Measurements from ENCODE around the gene TDRD6.

TDRD6 gene

GRCh38 chr6:46653439-46654195 lies 34.1 kb upstream of the TDRD6 start:
- no peak for DNase-seq (ENCODE audit: insufficient read length, low spot score)
- no peak for TF ChIP-seq POLR2A (IDR thresholded peaks at IDR 0.05; ENCODE audit: low read depth, low read length)
- FAIRE-seq: no peak

GRCh38 chr6:46655803-46656202 lies 31.9 kb upstream of the TDRD6 start:
- no peak for TF ChIP-seq POLR2A (IDR thresholded peaks at IDR 0.05; ENCODE audit: low read depth, low read length)
- DNase-seq (ENCODE audit: insufficient read length, low spot score): no peak
- FAIRE-seq: no peak

DNA sequence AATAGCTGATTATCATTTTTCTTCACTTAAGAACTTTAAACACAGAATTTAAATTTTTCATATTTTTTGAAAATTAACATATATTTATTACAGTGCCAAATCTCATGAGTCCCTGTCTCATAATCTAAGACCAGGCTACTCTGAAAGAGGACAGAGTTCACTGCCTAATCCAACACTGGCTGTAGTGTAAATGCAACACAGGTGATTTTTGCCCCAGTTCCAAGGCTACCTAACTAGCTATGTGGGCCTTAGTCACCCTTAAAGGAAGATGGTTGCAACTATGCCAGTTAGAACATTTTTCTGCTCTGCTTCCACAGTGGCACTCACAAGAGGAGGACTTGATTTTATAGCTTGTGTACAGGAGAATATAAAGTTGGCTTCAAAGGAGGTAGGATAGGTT lies 30.0 kb upstream of the TDRD6 start:
- FAIRE-seq: no peak
- DNase-seq (ENCODE audit: insufficient read length, low spot score): no peak
- no peak for TF ChIP-seq POLR2A (IDR thresholded peaks at IDR 0.05; ENCODE audit: low read depth, low read length)

- FAIRE-seq (no peak), DNase-seq (ENCODE audit: insufficient read length, low spot score) (no peak)
- no peak for TF ChIP-seq POLR2A (IDR thresholded peaks at IDR 0.05; ENCODE audit: low read depth, low read length)
Measured at GRCh38 chr6:46661483-46661882, 26.2 kb upstream of the TDRD6 start.

DNA sequence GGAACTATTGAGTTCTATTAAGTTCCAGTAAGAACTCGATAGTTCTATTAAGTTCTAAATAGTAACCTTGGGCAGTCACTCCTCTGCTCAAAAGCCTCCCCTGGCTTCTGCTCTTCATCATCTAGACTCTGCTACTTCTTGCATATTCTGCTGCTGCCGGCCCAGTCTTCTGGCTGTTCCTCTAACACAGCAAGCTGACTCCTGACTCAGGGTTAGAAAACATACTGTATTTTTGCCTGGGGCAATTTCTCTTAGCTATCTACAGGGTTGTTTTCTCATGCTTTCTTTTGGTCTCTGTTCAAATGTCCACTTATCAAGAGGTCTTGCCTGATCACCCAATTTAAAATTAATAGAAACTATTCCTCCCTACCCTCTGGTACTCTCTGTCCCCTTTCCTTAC lies 20.3 kb upstream of the TDRD6 start:
- FAIRE-seq (no peak), DNase-seq (ENCODE audit: insufficient read length, low spot score) (no peak)
- TF ChIP-seq POLR2A (IDR thresholded peaks at IDR 0.05; ENCODE audit: low read depth, low read length): no peak

DNA sequence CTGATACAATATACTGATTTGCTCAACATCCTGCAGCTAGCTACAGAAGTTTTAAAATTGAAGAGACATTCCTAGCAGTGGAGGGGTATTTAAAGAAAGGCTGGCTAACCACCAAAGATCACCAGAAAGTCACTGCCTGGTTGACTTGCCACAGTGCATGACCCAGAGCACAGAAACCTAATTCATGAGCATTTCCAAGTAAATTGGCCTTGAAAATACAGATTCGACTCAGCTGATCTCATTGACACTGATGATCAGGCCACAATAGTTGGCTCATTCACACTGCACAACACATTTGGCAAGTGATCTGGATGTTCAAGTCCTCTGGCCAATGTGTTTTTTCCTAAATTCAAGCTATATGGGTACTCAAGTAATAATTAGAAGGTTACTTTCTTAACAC lies 13.3 kb upstream of the TDRD6 start:
- no peak for DNase-seq (ENCODE audit: insufficient read length, low spot score)
- FAIRE-seq: no peak
- TF ChIP-seq POLR2A (IDR thresholded peaks at IDR 0.05; ENCODE audit: low read depth, low read length): no peak

DNA sequence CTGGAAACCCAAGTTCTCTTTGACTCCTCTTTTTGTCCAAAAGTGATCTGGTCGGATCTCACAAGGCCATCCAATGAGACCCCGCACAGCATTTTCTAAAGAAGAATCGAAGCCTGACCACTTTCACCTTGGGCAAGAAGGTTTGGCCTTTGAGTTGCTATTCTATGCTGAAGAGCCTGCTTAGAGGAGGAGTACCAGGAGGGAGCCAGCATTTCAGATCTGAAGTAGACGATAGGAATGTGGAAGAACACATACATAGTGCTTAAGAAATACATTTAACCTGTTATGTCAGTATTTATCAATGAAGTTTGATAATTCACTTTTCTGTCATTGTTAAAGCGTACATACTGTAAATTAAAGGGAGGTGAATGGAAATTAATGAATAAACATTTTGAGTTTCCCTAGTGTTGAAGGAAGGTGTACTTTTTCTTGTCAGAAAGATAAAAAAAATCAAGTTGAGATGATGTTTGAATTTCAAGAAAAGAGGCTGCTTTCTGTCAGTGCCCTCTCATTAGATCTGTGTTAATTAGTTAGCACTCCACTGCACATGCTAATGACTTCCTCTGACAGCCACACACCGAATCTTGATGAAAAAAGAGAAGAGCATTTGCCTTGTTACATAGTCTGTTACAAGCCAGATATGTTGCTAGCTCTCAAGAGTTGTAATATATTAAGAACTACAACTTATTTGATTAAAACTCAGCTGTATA lies 10.9 kb upstream of the TDRD6 start:
- no peak for DNase-seq (ENCODE audit: insufficient read length, low spot score)
- FAIRE-seq: no peak
- no peak for TF ChIP-seq POLR2A (IDR thresholded peaks at IDR 0.05; ENCODE audit: low read depth, low read length)

DNA sequence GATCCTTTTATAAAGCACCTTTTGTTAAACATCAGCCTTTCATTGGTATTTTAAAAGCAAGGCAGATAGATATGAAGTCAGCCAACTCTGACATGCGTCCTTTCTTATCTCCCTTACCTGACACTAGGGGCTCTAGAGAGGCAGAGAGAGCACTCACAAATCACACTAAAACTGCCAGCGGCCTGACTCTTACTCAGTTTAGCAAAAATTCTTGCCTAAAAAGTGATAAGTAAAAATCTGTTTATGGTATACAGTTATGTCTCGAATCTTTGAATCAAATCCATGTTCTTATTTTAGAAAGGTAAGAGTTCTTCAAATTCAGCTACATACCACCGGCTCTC lies 10.4 kb upstream of the TDRD6 start:
- FAIRE-seq: no peak
- no peak for TF ChIP-seq POLR2A (IDR thresholded peaks at IDR 0.05; ENCODE audit: low read depth, low read length)
- no peak for DNase-seq (ENCODE audit: insufficient read length, low spot score)

GRCh38 chr6:46684771-46685170 lies 2.9 kb upstream of the TDRD6 start:
- DNase-seq (ENCODE audit: insufficient read length, low spot score): no peak
- no peak for FAIRE-seq
- TF ChIP-seq POLR2A (IDR thresholded peaks at IDR 0.05; ENCODE audit: low read depth, low read length): no peak

DNA sequence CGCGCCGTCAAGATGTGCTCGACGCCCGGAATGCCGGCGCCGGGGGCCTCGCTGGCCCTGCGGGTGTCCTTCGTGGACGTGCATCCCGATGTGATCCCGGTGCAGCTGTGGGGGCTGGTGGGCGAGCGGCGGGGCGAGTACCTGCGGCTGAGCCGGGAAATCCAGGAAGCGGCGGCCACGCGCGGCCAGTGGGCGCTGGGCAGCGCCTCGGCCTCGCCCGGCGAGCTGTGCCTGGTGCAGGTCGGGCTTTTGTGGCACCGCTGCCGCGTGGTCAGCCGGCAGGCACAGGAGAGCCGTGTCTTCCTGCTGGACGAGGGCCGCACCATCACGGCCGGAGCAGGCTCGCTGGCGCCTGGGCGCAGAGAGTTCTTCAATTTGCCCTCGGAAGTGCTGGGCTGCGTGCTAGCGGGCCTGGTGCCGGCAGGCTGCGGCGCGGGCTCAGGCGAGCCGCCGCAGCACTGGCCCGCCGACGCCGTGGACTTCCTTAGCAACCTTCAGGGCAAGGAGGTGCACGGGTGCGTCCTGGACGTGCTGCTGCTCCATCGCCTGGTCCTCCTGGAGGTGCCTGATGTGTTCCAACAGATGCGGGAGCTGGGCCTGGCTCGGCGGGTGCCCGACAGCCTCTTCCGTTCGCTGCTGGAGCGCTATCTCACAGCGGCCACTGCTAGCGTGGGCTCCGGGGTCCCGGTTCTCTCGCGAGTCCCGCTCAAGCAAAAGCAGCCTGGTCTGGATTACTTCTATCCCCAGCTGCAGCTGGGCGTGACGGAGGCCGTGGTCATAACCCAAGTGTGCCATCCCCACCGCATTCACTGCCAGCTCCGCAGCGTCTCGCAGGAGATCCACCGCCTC lies 656 bp downstream of the TDRD6 start:
- TF ChIP-seq POLR2A (IDR thresholded peaks at IDR 0.05; ENCODE audit: low read depth, low read length): no peak
- no peak for FAIRE-seq
- DNase-seq (ENCODE audit: insufficient read length, low spot score): no peak

GRCh38 chr6:46688966-46689335 lies 1.3 kb downstream of the TDRD6 start:
- no peak for TF ChIP-seq POLR2A (IDR thresholded peaks at IDR 0.05; ENCODE audit: low read depth, low read length)
- DNase-seq (ENCODE audit: insufficient read length, low spot score) (no peak), FAIRE-seq (no peak)

DNA sequence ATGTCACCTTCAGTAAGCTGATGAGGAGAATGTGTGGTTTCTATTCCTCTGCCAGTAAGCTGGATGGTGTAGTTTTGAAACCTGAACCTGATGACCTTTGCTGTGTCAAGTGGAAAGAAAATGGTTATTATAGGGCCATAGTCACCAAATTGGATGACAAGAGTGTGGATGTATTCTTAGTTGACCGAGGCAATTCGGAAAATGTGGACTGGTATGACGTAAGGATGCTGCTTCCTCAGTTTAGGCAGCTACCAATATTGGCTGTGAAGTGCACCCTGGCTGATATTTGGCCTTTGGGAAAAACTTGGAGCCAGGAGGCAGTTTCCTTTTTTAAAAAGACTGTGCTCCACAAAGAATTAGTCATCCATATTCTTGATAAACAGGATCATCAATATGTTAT lies 2.0 kb downstream of the TDRD6 start:
- TF ChIP-seq POLR2A (IDR thresholded peaks at IDR 0.05; ENCODE audit: low read depth, low read length): no peak
- no peak for DNase-seq (ENCODE audit: insufficient read length, low spot score)
- FAIRE-seq: no peak

DNA sequence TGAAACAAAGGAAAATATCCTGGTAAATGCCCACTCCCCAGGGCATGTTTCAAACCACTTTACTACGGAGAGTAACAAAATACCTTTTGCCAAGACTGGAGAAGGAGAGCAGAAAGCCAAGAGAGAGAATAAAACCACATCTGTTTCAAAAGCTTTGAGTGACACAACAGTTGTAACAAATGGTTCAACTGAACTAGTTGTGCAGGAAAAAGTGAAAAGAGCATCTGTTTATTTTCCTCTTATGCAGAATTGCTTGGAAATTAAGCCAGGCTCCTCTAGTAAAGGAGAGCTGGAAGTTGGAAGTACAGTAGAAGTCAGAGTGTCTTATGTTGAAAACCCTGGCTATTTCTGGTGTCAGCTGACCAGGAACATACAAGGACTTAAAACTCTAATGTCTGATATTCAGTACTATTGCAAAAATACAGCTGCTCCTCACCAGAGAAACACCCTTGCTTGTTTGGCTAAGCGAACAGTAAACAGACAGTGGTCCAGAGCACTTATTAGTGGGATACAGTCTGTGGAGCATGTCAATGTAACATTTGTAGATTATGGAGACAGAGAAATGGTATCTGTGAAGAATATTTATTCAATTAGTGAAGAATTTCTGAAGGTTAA lies 2.6 kb downstream of the TDRD6 start:
- DNase-seq (ENCODE audit: insufficient read length, low spot score) (no peak), FAIRE-seq (no peak)
- TF ChIP-seq POLR2A (IDR thresholded peaks at IDR 0.05; ENCODE audit: low read depth, low read length): no peak

DNA sequence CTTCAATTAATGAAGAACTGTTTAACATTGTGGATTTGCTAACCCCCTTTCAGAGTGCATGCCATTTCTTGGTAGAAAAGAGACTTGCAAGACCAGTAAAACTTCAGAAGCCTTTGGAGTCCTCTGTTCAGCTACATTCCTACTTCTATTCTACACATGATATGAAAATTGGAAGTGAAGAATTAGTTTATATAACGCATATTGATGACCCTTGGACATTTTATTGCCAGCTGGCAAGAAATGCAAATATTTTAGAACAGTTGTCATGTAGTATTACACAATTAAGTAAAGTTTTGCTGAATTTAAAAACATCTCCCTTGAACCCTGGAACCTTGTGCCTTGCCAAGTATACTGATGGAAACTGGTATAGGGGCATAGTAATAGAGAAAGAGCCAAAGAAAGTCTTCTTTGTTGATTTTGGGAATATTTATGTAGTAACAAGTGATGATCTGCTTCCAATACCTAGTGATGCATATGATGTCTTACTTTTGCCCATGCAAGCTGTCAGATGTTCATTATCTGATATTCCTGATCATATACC lies 3.3 kb downstream of the TDRD6 start:
- no peak for TF ChIP-seq POLR2A (IDR thresholded peaks at IDR 0.05; ENCODE audit: low read depth, low read length)
- FAIRE-seq (no peak), DNase-seq (ENCODE audit: insufficient read length, low spot score) (no peak)
